Astrocyte (in vitro differentiated cells and primary cell): ENCODE results near the gene ARHGAP1.

Source experiments
- EZH2 ChIP-seq: IDR thresholded peaks from 2 replicates; pipeline ENCODE4 v1.6.1; 2012; ENCODE audit warnings: mild to moderate bottlenecking, low read length, inconsistent platforms; ENCODE audit not compliant: insufficient read depth
- TF ChIP-seq, protein P1 (sequence below): IDR thresholded peaks from 2 replicates; pipeline ENCODE4 v1.5.1; 2011; ENCODE audit warnings: low read depth, mild to moderate bottlenecking, inconsistent platforms, low read length, moderate library complexity; ENCODE audit not compliant: insufficient read depth

DNA sequence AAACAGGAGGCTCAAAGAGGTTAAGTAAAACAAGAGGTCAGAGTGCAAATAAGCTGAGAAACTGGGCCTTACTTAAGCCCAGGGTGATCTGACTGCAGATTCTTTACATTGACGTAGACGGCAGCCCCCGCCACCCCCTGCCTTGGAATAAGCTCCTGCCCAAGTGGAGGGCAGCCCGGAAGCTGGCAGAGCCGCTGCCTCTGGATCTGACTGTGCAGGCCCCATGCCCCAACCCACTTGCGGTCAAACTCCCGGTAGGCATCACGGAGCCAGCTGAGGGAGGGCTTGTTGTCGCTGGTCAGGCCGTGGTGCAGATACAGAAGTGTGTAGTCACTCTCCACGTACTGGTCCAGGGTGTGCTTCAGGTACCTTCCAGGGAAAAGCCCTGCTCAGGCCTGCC lies 18.6 kb downstream of the ARHGAP1 start:
- TF ChIP-seq, protein P1, sequence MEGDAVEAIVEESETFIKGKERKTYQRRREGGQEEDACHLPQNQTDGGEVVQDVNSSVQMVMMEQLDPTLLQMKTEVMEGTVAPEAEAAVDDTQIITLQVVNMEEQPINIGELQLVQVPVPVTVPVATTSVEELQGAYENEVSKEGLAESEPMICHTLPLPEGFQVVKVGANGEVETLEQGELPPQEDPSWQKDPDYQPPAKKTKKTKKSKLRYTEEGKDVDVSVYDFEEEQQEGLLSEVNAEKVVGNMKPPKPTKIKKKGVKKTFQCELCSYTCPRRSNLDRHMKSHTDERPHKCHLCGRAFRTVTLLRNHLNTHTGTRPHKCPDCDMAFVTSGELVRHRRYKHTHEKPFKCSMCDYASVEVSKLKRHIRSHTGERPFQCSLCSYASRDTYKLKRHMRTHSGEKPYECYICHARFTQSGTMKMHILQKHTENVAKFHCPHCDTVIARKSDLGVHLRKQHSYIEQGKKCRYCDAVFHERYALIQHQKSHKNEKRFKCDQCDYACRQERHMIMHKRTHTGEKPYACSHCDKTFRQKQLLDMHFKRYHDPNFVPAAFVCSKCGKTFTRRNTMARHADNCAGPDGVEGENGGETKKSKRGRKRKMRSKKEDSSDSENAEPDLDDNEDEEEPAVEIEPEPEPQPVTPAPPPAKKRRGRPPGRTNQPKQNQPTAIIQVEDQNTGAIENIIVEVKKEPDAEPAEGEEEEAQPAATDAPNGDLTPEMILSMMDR, result no peak
- TF ChIP-seq EZH2, result no peak
